ENCODE measurements around the gene UGT2B7.
A peak's percentile ranks its signal among the peaks of the same experiment; 100 is the strongest.
"Not testable (repeated sequence)": the region's sequence is repeated elsewhere in the genome, so short reads cannot be mapped to it uniquely, and the experiment has no call there.

The UGT2B7 gene

DNA sequence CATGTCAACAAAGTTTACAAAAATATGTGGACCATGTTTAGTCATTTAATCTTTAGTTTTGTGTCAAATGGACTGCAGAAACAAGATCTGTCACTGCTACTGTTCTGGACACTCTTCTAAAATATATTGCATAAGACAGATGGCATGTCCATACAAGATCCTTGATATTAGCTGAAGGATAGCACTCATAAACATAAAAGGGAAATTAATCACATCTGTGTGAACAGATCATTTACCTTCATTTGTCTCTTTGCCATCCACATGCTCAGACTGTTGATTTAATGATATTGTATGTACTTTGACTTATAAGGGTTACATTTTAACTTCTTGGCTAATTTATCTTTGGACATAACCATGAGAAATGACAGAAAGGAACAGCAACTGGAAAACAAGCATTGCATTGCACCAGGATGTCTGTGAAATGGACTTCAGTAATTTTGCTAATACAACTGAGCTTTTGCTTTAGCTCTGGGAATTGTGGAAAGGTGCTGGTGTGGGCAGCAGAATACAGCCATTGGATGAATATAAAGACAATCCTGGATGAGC lies at the start of gene UGT2B7:
TSS of gene UGT2B7 (plus strand) at position 364 of the 546 bp plus-strand sequence. CDS start at position 411, 47 bp downstream.
- no peak for DNase-seq (ENCODE audit: extremely low read depth, low read depth)
- TF ChIP-seq CTCF (IDR thresholded peaks at IDR 0.05; ENCODE audit: low read depth, low read length) = no peak

- no peak for TF ChIP-seq CTCF (IDR thresholded peaks at IDR 0.05; ENCODE audit: low read depth, low read length)
- DNase-seq (ENCODE audit: extremely low read depth, low read depth) = no peak
Observed at GRCh38 chr4:69049860-69050259, 46.4 kb upstream of the UGT2B7 start.

DNA sequence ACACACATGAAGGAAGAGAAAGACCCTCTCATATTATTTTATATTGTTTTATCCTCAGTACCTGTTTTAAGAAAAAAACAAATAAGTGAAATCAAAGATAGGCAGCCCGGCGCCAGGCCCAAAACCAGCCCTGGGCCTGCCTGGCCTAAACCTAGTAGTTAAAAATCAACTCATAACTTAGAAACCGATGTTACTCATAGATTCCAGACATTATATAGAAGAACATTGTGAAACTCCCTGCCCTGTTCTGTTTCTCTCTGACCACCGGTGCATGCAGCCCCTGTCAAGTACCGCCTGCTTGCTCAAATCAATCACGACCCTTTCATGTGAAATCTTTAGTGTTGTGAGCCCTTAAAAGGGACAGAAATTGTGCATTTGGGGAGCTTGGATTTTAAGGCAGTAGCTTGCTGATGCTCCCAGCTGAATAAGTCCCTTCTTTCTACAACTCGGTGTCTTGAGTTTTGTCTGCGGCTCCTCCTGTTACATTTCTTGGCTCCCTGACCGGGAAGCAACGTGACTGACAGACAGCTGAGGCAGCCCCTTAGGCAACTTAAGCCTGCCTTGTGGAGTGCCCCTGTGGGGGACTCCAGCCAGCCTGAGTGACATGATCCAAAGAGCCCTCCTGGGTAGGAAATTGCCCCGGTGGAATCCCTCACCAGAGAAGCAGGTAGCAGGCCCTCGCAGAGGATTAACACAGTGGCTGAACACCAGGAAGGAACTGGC lies 45.3 kb upstream of the UGT2B7 start:
- not testable (repeated sequence) for DNase-seq (ENCODE audit: extremely low read depth, low read depth)

DNA sequence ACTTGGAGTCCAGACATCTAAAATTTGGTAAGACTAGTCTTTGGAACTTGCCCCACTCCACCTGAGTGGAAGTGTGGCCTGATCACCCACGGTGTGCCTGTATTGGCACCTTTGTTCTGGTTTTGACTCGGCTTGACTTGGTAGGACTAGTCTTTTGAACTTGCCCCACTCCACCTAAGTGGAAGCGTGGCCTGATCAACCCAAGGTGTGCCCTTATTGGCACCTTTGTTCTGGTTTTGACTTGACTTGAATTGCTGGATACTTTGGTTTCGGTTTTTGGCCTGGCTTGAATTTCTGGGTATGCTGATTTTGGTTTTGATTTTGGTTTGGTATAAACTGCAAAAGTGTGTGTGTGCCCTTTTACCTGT lies 44.7 kb upstream of the UGT2B7 start:
- TF ChIP-seq CTCF (IDR thresholded peaks at IDR 0.05; ENCODE audit: low read depth, low read length) = no peak

GRCh38 chr4:69053309-69053885 lies 42.9 kb upstream of the UGT2B7 start:
- DNase-seq (ENCODE audit: extremely low read depth, low read depth) = not testable (repeated sequence)

More for the DNA sequence above, 44.7 kb upstream of the UGT2B7 start:
- DNase-seq (ENCODE audit: extremely low read depth, low read depth) = no peak

GRCh38 chr4:69054033-69054432 lies 42.2 kb upstream of the UGT2B7 start:
- not testable (repeated sequence) for DNase-seq (ENCODE audit: extremely low read depth, low read depth)

- TF ChIP-seq CTCF (IDR thresholded peaks at IDR 0.05; ENCODE audit: low read depth, low read length) = no peak
- DNase-seq (ENCODE audit: extremely low read depth, low read depth) = peak; percentile 14
Observed at GRCh38 chr4:69054578-69055200, 41.6 kb upstream of the UGT2B7 start.

DNA sequence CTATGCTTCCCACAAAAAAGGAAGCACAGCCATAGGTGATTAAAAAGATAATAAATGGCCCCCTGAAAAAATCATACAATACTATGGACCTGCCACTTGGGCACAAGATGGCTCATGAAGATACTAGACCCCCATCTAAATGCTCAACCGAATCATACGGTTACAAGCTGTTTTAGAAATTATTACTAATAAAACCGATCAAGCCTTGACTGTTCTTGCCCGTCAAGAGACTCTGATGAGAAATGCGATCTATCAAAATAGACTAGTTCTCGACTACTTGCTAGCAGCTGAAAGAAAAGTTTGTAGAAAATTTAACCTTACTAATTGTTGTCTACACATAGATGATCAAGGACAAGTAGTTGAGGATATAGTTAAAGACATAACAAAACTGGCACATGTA lies 40.1 kb upstream of the UGT2B7 start:
- no peak for TF ChIP-seq CTCF (IDR thresholded peaks at IDR 0.05; ENCODE audit: low read depth, low read length)
- no peak for DNase-seq (ENCODE audit: extremely low read depth, low read depth)

All from AG09319 (cell line).